DMS114 treated with DMSO at 0.1 percent for 48 hours (cell line): ENCODE results near the gene CACNA1A.

Experiments
- DNase-seq: peaks from one replicate; lab custom pipeline; 2025; ENCODE audit not compliant: unreplicated experiment; lab: John Stamatoyannopoulos, UW

The CACNA1A gene

GRCh38 chr19:13238891-13239534, 267.3 kb downstream of the CACNA1A start:
- DNase-seq = no peak

- DNase-seq = no peak
Observed at GRCh38 chr19:13234518-13234917, 271.8 kb downstream of the CACNA1A start.

- DNase-seq = no peak
Observed at GRCh38 chr19:13231663-13232062, 274.6 kb downstream of the CACNA1A start.

- no peak for DNase-seq
Observed at GRCh38 chr19:13229246-13229645, 277.0 kb downstream of the CACNA1A start.

GRCh38 chr19:13228561-13228960, 277.7 kb downstream of the CACNA1A start:
- no peak for DNase-seq

GRCh38 chr19:13226983-13227382, 279.3 kb downstream of the CACNA1A start:
- DNase-seq = no peak

- DNase-seq = no peak
Observed at GRCh38 chr19:13225973-13226865, 280.1 kb downstream of the CACNA1A start.

GRCh38 chr19:13225085-13225484, 281.2 kb downstream of the CACNA1A start:
- no peak for DNase-seq

GRCh38 chr19:13220847-13221246, 285.4 kb downstream of the CACNA1A start:
- no peak for DNase-seq

- DNase-seq = no peak
Observed at GRCh38 chr19:13215572-13216380, 290.5 kb downstream of the CACNA1A start.

- DNase-seq = no peak
Observed at GRCh38 chr19:13214036-13214730, 292.1 kb downstream of the CACNA1A start.

- DNase-seq = no peak
Observed at GRCh38 chr19:13212759-13213330, 293.4 kb downstream of the CACNA1A start.

GRCh38 chr19:13211426-13212308, 294.6 kb downstream of the CACNA1A start:
- DNase-seq = no peak

GRCh38 chr19:13210941-13211340, 295.3 kb downstream of the CACNA1A start:
- DNase-seq = no peak

- no peak for DNase-seq
Observed at GRCh38 chr19:13210339-13210775, 295.9 kb downstream of the CACNA1A start.

- no peak for DNase-seq
Observed at GRCh38 chr19:13209484-13210338, 296.6 kb downstream of the CACNA1A start.

GRCh38 chr19:13208672-13209483, 297.4 kb downstream of the CACNA1A start:
- DNase-seq = no peak
